NCI-H748 (cell line): ENCODE measurements around the gene NCBP1.
A peak's percentile ranks its signal among the peaks of the same experiment; 100 is the strongest.
"Not testable (repeated sequence)": the region's sequence is repeated elsewhere in the genome, so short reads cannot be mapped to it uniquely, and the experiment has no call there.

Source experiments
- DNase-seq: peaks from one replicate; lab custom pipeline; 2025; ENCODE audit not compliant: unreplicated experiment; lab: John Stamatoyannopoulos, UW

The NCBP1 gene, protein sequence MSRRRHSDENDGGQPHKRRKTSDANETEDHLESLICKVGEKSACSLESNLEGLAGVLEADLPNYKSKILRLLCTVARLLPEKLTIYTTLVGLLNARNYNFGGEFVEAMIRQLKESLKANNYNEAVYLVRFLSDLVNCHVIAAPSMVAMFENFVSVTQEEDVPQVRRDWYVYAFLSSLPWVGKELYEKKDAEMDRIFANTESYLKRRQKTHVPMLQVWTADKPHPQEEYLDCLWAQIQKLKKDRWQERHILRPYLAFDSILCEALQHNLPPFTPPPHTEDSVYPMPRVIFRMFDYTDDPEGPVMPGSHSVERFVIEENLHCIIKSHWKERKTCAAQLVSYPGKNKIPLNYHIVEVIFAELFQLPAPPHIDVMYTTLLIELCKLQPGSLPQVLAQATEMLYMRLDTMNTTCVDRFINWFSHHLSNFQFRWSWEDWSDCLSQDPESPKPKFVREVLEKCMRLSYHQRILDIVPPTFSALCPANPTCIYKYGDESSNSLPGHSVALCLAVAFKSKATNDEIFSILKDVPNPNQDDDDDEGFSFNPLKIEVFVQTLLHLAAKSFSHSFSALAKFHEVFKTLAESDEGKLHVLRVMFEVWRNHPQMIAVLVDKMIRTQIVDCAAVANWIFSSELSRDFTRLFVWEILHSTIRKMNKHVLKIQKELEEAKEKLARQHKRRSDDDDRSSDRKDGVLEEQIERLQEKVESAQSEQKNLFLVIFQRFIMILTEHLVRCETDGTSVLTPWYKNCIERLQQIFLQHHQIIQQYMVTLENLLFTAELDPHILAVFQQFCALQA

DNA sequence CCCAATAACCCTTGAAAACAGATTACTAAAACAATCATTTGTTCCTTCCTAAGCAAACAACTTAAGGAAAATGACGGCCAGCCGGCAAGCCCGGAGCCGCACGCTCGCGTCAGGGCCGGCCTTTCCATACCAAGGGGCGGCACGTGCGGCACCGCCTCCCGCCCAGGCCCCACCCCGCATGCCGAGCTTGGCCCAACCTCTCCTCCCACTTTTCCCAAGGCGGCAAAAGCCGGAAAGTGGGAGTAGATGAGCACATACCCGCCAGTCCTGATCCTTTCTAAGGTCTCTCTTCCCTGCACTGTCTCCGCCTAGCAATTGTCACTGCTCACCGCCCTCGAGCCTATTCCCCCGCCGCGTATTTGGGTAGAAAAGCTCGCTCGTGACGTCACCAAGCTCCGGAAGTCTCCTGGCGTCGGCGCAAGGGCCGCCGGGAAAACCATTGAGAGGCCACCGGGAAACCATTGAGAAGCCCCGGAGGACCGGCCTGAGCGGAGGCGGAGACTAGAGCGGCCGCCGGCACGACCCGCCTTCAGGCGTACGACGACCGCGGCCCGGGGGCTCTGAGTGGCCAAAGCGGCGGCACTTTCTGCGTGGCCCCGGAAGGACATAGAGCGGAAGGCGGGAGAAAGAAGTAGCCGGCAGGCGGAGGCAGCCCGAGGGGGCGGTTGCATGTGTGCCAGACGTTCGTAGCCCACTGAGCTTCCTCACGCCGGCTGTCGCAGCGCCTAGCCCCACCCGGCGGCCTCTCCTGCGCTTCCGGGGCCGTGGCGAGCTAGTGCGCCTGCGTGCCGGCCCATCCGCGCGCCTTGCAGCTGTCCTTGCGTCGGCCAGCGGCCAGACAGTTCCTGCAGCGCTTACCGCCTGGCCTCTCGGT is at the start of gene NCBP1, which contains the start of gene TSTD2:
Gene NCBP1, plus strand, starts transcription at position 837 of the 874 bp plus-strand sequence. CDS start 61 bp downstream, outside the sequence.
Gene TSTD2, minus strand, starts transcription at position 384 of the 874 bp plus-strand sequence. CDS start 5,806 bp downstream, outside the sequence.
- peak; percentile 99 for DNase-seq

DNA sequence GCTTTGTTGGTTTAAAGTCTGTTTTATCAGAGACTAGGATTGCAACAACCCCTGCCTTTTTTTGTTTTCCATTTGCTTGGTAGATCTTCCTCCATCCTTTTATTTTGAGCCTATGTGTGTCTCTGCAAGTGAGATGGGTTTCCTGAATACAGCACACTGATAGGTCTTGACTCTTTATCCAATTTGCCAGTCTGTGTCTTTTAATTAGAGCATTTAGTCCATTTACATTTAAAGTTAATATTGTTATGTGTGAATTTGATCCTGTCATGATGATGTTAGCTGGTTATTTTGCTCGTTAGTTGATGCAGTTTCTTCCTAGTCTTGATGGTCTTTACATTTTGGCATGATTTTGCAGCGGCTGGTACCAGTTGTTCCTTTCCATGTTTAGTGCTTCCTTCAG is 48.8 kb upstream of the NCBP1 start:
- DNase-seq: not testable (repeated sequence)

DNA sequence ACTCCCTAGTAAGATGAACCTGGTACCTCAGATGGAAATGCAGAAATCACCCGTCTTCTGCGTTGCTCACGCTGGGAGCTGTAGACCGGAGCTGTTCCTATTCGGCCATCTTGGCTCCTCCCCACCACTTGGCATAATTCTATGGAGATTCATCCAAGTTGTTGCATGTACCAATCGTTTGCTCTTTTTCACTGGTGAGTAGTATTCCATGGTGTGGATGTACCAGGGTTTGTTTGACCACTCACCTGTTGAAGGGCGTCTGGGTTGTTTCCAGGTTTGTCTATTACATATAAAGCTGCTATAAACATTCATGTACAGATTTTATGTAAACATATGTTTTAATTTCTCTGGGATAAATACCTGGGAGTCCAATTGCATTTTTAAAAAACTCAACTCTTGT is 46.7 kb upstream of the NCBP1 start:
- DNase-seq: not testable (repeated sequence)

DNA sequence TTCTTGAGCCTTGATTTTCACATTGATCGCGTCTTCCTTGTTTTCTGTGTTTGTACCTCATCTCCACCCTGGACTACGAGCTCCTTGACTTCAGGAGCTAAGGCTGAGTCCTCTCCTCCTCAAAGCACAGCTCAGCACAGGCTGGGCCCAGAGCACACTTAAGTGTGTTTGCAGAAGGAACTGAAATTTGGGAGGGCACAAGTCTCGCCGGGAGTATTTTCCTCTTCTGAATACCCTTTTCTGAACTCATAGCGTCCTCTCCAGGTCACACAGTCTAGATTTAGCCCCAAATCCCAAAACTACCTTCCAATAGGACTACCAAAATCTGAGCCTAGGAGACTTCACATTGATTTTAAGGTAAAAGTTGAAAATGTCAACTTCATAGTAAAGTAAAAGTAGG is 42.1 kb upstream of the NCBP1 start:
- no peak for DNase-seq

DNA sequence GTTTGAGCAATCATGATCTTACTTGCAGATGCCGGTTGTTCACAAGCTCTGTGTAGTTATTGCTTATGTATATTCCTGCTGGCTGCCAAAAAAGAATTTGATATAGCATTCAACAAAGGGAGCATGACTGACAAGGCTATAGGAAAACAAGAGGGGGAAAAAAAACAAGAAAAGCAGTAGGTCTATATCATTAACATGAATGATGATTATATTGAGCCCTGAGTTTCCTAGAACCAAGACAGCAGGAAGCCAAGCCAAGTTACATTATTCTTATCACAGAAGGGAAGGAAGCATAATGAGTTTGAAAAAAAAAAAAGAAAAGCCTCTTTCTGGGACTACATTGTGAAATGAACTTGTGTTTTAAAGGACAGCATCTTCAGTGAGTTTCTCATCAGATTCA is 41.5 kb upstream of the NCBP1 start:
- no peak for DNase-seq

DNA sequence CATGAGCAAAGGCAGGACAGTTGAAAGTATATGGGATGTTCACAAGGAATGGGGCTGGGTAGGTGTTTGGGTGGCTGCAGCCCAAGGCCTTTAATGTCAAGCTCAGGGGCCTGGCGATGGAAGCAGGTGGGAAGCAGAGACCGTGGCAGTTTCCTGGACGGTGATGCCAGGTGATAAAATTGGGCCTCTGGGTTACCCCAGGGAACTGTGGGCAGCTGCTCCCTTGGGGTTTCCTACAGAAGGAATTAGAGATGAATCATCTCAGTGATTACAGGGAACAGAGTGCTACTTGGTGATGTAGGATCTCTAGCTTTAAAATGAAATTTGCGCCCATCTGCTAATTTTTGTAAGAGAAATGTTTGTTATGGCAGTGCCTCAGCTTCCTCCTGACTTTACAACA is 39.7 kb upstream of the NCBP1 start:
- no peak for DNase-seq

DNA sequence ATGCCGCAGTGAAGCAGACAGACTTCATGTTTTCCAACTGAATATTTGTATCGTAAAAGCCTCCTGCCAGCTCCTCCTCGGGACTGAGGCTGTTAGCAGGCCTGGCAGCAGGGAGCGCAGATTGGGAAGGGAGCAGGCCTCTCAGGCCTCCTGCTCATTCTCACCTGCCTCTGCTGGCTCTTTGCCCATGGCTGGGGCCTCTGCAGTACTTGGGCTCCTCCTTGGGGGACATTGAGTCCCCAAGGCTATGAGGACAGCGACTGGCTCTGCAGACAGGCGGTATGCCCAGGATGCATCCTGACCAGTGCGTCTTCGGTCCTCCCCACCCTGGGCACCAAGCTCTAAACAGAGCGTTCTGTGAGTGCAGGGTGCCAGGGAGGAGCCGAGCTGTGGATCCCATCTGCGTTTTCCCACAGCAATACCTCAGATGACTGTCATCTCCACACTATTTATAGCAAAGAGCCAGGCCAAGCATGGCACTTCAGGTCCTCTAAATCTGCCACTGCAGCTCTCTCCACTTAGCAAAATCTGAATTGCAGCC is 39.2 kb upstream of the NCBP1 start:
- DNase-seq: no peak

DNA sequence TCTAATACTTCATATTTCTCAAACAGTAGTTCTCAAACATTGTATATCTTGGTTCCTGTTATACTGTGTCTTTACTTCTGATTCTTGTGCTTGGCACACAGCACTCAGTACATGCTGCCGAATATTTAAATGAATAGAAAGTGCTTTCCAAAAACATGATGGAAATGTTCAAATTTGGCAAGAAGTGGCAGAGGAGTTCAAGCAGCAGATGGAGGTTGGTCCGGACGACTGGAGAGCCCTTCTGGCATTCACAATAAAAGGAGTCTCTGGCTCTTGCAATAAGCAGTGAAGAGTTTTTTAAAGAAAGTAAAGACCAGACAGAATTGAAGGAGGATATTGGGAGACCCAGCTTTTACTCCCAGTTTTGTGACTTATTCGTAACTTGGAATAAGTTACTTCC is 36.7 kb upstream of the NCBP1 start:
- no peak for DNase-seq

DNA sequence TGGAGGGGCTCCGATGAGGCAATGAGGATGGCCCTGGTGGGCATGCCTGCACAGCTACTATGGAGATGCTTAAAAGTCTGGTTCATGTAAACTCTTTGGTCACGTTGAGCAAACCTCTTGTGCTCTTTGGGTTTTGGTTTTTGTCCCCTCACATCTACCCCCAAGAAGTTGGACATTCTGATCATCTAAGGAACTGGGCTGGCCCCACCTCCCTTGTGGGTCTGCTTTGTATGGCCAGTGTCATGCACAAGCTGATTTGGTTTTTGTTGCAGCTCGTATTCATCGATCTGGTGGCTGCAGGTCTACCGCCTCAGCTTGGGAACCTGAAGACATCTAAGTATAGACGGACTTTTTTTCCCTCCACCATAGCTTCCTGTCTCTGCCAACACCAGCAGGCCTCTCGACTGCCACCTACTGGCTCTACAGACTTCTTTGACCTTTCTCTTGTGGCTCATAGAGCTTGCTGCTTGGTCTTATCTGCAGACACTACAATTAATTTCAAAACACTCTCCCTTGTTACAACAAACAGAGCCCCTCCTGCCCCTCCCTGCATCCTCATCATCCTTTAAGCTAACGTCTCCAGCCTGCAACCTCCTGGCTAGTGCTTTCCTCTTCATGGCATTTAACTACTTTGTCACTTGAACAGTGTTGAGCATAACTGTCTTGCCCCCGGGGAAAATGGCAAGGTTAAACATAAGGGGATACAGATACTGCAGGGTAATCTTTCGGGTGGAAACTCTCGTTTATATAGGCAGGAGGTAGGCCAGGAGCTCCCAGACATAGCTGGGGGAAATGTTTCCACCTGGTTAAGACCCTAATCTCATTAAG is 34.9 kb upstream of the NCBP1 start:
- peak; percentile 80 for DNase-seq

DNA sequence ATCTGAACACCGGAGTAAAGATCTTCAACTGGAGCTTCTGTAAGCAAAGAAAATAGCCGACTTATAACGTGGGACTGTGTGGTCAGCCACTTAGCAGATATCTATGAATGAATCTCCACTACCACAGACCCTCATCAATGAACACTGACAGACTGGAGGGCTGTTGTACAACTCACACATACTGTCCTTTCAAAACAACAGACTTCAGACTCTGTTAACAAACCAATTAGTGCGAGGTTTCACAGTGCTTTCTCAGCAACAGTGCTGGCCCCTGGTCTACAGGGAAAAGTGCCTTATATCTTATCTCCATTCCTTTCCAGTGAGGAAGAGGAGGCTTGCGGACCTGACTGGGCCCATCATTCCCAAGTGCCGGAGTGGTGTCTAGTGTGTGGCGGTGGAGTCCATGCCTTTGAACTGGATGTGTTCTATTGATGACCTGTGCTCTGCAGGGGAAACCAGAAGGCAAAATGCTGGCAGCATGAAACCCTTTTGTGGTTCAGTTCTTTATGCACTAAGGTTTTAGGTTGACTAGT is 34.2 kb upstream of the NCBP1 start:
- DNase-seq: no peak

DNA sequence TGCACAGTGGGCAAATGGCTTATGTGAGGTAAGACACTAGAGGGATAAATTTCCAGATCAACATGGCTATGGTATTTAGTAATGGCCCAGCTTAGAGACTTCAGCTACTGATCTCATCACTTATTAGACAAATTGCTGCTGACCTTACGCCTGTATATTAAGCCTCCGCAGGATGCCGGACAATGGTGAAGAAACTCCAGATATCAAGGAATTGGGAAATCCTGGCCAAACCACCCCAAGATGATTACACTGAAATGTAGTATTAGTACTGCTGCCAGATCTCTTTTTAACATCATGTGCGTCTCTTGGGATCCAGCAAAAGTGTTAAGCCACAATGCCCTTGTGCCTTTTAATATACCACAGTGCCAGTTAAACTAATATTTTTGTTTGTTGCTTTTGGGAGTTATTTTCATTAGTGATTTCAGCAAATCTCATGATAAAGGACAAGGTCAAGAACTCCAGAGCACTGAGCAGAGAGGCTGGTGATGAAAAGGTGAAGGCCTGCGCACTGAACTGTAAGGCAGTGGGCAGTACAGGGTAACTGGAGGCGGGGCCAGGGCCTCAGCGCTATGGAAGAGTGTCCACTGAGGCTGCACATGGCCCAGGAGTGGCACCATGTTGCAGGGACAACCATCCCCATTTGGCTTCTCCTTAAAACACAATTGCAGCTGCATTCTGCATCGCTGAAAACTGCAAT is 32.9 kb upstream of the NCBP1 start:
- no peak for DNase-seq

DNA sequence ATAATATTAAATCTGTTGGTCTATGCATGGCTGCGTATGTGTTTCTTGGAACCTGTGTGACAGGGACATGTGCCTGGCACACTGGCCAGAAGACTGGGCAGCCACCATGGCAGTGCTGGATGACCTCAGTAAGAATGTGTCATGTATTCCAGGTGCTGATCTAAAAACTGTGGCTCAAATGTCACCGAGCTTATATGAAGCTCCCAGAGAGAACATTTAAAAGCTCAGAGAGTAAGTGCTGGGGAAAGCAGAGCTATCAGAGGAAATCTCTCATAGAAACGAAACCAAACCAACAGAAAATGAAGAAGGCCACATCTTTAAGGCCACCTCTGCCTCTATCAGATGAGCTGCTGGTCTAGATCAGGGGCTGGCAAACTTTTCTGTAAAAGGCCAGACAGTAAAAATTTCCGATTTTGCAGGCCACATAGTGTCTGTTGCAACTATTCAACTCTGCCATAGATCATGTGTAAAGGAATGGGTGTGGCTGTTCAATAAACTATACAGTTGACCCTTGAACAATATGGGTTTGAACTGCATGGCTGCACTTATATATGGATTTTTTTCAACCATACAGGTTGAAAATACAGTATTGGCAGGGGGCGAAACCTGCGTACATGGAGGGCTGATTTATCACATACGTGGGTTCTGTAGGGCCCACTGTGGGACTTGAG is 32.3 kb upstream of the NCBP1 start:
- DNase-seq: no peak

DNA sequence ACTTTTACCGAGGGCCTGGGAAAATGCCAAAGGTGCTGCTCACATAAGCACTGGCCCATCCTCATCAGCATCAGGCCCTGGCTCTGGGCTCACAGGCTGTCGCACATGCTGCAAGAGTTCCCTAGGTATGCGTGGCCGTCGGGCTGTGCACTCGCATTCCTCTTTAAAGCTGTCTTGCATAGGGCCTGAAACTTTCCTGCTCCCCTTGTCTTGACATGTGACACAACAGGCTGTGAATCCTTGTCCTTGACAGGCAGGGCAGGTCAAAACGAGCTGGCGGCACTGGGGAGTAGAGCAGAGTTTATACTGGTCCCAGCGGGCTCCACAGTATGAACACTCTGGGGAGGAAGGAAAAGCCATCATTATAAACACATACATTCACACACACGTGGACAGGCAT is 31.2 kb upstream of the NCBP1 start:
- DNase-seq: no peak

DNA sequence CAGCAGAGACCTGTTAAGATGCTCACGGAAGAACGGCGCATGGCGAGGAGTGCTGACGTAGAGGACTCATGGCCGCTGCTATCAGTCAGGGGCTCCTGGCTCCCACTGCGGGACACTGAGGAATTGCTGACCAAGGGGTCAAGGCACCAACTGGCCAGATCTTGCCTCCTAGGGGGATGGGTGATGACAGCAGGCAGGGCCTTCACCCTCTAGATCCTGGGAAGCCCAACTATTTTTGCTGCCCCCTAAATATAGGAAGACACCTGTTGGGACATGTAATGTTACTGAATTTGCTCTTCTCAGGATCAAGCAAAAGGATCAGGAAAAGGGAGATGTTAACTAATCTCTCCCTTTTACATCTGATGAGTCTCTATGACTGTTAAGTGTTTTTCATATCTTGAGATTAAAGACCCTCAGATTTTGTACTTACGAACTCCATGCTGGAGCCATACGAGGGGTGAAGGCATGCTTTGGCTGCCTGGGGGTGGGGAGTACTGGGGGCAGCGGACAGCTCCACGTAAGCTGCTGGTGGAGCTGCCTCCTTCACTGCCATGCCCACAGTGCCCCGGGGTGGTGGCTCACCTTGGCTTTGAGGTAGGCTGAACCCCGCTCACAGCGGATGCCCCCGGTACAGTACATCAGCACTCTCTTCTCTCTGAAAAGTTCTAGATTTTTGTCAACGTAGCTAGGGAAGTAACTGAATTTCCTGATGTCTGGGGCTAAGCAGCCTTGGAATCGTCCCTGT is 28.5 kb upstream of the NCBP1 start:
- no peak for DNase-seq

DNA sequence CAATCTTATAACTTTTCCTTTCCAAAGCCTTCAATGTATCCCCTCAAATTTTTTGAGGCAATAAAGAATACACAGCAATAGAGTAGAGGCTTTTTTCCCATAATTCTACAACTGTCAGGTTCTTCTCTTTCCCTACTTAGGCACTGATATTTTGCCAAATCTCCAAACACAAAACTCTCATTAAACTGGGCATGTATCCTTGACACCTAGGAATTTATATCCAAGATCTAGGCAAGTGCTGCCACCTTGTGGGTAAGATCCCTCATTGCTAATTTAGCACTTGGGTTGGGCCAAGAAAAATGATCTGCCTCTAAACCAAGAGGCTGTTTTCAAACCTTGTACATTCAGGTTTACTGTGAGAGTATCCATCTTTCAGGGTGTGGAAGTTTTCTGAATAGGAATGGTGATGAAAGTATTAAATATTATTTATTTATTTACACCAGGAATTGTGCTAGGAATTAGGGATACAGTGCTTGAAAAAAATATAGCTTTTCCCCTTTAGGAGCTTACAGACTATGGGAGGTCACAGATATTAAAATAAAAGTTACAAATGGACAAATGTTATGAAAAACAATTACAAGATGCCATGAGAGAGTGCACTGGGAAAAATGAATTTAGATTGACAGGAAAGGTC is 18.1 kb upstream of the NCBP1 start:
- peak; percentile 57 for DNase-seq

DNA sequence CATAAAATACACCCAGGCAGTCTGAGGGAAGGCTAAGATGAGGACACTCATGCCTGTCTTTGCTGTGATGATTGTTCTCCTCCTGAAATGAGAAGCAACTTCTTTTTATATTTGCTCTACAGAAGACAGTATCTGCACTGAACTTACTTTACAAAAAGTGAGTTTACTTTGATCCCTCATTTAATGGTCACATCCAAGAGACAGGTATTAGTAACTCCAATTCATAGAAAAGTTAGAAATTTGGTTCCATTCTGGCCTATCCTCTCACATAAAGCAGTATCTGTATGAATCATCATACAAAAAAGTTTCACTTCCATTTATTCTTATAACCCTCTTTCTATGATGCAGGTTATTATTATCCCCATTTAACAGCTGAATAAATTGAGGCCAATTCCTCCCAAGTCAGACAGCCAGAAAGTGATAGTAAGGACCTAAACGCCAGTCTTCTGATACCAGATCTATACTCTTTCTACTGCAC is 15.6 kb upstream of the NCBP1 start:
- no peak for DNase-seq

DNA sequence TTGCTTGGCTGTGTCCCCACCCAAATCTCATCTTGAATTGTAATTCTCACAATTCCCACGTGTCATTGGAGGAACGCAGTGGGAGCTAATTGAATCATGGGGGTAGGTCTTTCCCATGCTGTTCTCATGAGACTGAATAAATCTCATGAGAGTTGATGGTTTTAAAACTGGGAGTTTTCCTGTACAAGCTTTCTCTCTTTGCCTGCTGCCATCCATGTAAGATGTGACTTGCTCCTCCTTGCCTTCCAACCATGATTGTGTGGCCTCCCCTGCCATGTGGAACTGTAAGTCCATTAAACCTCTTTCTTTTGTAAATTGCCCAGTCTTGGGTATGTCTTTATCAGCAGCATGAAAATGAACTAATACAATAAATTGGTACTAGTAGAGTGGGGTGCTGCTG is 13.6 kb upstream of the NCBP1 start:
- not testable (repeated sequence) for DNase-seq
